GM12875 (cell line): ENCODE measurements around the gene PRKN.

Source experiments
- H3K4me3 ChIP-seq: one replicate; pipeline ENCODE4 v1.5.1; 2011; ENCODE audit warnings: low read depth, low read length, control low read depth
- CTCF ChIP-seq: IDR thresholded peaks from 2 replicates; pipeline ENCODE4 v1.5.1; 2011; ENCODE audit warnings: low read depth, mild to moderate bottlenecking, control low read depth, inconsistent platforms, low read length, moderate library complexity, borderline replicate concordance; ENCODE audit not compliant: insufficient read depth

Gene PRKN

DNA sequence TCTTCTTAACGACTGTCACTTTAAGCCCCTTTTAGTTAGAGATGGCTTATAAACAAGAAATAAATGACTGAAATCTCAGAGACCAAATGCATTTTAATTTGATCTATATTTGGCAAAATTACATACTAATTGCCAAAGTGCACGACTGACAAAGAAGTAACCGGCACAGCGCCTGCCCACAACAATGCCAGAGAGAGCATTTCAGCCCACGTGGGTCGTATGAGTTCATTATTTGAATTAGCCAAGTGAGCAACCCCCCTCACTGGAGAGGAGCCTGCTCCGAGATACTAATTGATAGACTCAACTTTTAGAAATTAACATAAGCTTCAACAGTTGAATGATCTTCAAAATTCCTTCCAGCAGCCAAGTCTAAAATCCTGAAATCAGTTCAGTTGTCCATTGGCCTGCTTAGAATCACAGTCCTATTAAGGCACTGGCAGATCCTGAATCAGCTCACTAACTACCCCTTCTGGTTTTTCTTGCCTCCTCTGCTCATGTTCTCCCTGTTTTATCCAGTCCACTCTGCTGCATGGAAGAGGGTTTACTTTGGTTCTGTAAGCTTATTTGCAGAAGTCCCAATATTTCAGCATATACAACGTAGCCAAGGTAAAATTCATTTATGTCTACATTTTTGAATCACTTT lies 934.6 kb downstream of the PRKN start:
- no peak overlapping the region for H3K4me3 ChIP-seq
- TF ChIP-seq CTCF = no peak

DNA sequence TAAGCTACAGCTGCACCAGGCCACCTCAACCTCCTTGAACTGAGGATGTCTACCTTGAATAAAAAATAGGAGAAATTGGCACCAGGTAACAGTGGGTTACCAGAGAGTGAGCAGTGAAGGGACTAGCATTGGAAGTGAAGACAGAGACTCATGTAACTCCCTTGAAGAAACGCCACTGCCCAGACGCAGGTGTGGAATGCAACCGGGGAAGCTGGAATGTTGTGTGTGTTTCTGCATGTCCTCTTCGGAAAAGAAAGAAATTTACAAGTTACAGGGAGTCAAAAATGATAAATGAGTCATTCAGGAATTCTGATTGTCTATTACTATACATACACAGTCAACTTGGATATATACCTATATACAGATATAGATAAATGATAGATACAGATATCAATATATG lies 939.0 kb downstream of the PRKN start:
- no peak for TF ChIP-seq CTCF
- H3K4me3 ChIP-seq = no peak overlapping the region

DNA sequence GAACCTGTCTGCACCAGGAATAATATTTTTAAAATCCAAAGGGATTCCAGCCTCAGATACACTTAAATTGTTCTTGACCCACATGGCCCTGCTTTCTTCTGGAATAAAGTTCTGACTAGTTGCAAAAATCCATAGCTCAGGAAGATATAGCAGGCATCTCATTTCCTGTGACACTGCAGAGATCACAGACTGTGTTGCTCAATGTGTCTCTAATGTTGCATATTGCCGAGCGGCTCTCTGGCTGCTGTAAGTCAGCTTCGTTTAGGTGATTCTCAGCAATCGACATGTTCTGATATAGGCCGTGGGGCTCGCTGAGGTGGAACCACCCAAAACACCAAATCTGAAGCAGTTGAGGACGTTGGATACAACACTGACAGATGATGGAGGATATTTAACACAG lies 955.4 kb downstream of the PRKN start:
- no peak for TF ChIP-seq CTCF
- no peak overlapping the region for H3K4me3 ChIP-seq

DNA sequence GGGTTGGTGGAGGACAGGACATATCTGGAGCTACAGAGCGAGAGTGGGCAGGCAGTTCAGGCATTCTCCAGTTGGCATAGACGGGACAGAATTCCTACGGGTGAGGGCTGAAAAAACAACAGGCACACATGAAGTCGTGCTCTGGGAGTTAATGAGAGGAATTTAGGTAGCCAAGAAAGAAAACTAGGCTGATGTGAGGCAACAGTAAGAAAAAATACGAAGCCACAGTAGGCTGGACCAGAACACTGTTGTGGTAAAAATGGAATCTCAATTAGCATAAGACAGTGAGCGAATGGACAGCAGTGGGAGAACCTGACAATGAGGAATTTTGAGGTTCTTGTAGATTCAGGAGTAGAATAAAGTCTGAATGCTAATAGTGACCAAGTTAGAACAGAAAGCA lies 965.6 kb downstream of the PRKN start:
- TF ChIP-seq CTCF = no peak
- no peak overlapping the region for H3K4me3 ChIP-seq

- H3K4me3 ChIP-seq = no peak overlapping the region
- no peak for TF ChIP-seq CTCF
These were observed 972.5 kb downstream of the PRKN start for GRCh38 chr6:161755080-161755479.

GRCh38 chr6:161750686-161751085 lies 976.9 kb downstream of the PRKN start:
- no peak for TF ChIP-seq CTCF

GRCh38 chr6:161749576-161749975 lies 978.0 kb downstream of the PRKN start:
- TF ChIP-seq CTCF = no peak
- no peak overlapping the region for H3K4me3 ChIP-seq

More at GRCh38 chr6:161750686-161751085, 976.9 kb downstream of the PRKN start:
- no peak overlapping the region for H3K4me3 ChIP-seq
